Testis (tissue), 2 donors: ENCODE data around the gene GFOD1.

ENCODE experiments used
- POLR2A ChIP-seq: fragments of 450-650 bp; IDR thresholded peaks from one replicate; pipeline ENCODE4 v1.6.1; 2017; ENCODE audit warnings: antibody characterized with exemption, mild to moderate bottlenecking, moderate library complexity
- TF ChIP-seq, protein P1 (sequence below), 3 experiments: fragments of 450-650 bp in 2 of 3; fragments of 200-600 bp in 1 of 3; sonication (generic) in 1 of 3; IDR thresholded peaks; one replicate each; pipeline ENCODE4 v1.5.1; 2016 to 2019; ENCODE audit warnings: antibody characterized with exemption in 3 of 3, mild to moderate bottlenecking in 2 of 3, moderate library complexity in 1 of 3

DNA sequence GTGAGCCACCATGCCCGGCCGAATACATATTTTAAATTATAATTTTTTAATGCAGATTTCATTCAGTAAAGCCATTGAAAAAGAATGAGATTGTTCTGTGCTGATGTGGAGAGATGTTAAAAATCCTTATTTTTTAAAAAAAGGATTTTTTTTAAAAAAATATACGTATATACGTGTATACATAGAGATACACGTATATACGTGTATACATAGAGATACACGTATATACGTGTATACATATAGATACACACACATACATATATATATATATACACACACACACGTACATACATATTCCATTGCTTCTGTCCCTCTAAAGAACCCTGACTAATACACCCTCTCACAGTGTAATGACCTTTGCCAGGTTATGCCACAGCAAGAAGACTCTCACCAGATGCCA lies 135.2 kb downstream of the GFOD1 start:
- TF ChIP-seq, protein P1, sequence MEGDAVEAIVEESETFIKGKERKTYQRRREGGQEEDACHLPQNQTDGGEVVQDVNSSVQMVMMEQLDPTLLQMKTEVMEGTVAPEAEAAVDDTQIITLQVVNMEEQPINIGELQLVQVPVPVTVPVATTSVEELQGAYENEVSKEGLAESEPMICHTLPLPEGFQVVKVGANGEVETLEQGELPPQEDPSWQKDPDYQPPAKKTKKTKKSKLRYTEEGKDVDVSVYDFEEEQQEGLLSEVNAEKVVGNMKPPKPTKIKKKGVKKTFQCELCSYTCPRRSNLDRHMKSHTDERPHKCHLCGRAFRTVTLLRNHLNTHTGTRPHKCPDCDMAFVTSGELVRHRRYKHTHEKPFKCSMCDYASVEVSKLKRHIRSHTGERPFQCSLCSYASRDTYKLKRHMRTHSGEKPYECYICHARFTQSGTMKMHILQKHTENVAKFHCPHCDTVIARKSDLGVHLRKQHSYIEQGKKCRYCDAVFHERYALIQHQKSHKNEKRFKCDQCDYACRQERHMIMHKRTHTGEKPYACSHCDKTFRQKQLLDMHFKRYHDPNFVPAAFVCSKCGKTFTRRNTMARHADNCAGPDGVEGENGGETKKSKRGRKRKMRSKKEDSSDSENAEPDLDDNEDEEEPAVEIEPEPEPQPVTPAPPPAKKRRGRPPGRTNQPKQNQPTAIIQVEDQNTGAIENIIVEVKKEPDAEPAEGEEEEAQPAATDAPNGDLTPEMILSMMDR (IDR thresholded peaks at IDR 0.05) = no peak
- TF ChIP-seq POLR2A = no peak
